ENCODE data around the gene MRPL10. TPM values are rescaled to one million over a fixed set of nuclear protein-coding genes. Genes with fewer than 3 reads are reported as not detected.
A peak's percentile ranks its signal among the peaks of the same experiment; 100 is the strongest.

Gene MRPL10
- total RNA-seq, 6 donors from 2014 or later = 23.1 to 44.2 (median 28.6) TPM

DNA sequence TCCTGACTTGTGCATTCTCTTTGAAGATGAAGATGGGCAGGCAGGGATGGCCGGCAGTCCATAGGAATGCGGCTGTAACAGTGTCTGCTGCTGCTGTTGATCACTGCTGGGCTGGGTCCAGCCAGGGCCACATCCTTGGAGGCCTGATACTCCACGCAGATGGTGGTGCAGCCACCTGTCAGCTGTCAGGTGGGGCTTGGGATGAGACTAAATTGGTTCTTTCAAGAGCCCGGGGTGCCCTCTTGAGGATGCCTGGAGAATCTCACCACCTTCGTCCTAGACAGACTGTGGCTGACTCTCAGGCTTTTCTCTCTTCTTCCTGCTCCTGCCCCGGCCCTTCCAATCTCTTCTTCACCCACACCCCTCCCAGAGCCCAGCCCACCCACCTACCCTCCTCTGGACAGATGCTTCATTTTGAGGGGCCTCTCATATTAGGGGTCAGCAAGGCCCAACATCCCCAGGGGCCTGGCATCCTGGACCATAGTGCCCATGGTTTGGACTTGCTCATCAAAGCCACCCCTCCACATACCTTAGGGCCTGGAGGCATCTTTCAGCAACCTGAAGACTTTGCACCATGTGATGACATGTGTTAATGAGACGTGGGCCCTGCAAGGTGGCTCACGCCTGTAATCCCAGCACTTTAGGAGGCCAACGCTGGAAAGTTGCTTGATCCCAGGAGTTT lies 28.9 kb downstream of the MRPL10 start:
- WGBS, 2 donors = 34 to 45% methylated on average over 7 to 9 of the region's 9 CpGs
- TF ChIP-seq POLR2A (IDR thresholded peaks at IDR 0.05) = no peak
- TF ChIP-seq, protein P1, sequence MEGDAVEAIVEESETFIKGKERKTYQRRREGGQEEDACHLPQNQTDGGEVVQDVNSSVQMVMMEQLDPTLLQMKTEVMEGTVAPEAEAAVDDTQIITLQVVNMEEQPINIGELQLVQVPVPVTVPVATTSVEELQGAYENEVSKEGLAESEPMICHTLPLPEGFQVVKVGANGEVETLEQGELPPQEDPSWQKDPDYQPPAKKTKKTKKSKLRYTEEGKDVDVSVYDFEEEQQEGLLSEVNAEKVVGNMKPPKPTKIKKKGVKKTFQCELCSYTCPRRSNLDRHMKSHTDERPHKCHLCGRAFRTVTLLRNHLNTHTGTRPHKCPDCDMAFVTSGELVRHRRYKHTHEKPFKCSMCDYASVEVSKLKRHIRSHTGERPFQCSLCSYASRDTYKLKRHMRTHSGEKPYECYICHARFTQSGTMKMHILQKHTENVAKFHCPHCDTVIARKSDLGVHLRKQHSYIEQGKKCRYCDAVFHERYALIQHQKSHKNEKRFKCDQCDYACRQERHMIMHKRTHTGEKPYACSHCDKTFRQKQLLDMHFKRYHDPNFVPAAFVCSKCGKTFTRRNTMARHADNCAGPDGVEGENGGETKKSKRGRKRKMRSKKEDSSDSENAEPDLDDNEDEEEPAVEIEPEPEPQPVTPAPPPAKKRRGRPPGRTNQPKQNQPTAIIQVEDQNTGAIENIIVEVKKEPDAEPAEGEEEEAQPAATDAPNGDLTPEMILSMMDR (IDR thresholded peaks at IDR 0.05) = peak; percentile 21 to 41 (median 34)
- DNase-seq = no peak
- ATAC-seq (ENCODE audit: low FRiP score in 2 of 2) = peak in 1 of 2 donors; percentile 50
- Histone ChIP-seq H3K4me3 (no peak overlapping the region), H3K9me3 (no peaks in the 10 kb centered on the region), H3K27ac (no peak overlapping the region), H3K4me1 (no peaks in the 10 kb centered on the region), H3K36me3 (peaks cover 0 to 13% (median 8%) of the 10 kb centered on the region in 4 donors), H3K27me3 (peaks cover 0 to 3% (median 0%) of the 10 kb centered on the region in 4 donors)

DNA sequence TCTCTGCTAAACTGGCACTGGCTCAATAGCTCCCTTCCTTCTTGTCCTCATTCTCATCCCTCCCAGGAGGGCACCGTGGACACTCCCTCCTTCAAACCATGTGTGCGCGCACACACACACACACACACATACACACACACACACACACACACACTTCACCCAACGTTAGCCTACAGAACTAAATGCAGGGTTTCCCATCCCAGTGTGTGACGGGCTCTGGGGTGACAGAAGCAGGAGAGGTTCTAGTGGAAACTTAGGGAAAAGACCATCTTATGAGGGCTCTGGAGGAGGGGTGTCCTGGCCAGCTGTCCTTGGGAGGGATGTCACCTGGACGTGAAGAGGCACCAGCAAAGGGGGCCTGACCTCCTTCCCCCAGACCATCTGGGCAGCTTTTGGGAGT lies 29.4 kb downstream of the MRPL10 start:
- TF ChIP-seq, protein P1 (IDR thresholded peaks at IDR 0.05) = no peak
- TF ChIP-seq POLR2AphosphoS5 (IDR thresholded peaks at IDR 0.05) = no peak
- TF ChIP-seq POLR2A (IDR thresholded peaks at IDR 0.05) = no peak
- TF ChIP-seq EP300 (IDR thresholded peaks at IDR 0.05) = no peak
- WGBS, 2 donors = 42 to 55% methylated on average over 5 to 6 of the region's 6 CpGs
- no peak for ATAC-seq (ENCODE audit: low FRiP score in 2 of 2)

DNA sequence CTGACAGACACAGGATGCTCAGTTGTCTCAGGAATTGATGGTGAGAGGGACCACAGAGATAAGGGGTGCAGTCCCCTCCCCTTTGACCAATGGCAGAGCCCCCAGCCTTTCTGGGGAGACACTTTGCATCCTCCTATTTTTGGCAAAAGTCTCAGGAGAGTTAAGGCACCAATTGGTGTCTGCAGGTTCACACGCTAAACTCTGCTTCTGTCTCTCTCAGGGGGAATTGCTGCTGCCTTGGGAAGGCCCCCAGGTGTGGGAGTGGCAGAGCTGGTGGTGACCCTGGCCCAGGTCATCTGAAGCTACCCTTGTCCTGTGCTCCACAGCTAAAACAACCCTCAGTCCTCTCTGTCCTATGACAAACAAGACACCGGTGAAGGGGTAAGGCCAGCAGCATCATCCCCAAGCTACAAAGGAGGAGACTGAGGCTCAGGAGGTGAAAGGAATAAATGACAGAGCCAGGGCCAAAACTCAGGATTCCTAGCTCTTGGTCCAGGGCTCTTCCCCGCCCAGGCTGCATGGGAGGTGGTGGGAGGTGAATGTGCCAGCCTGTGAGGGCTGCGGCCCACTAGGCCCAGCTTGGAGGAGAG lies 30.1 kb downstream of the MRPL10 start:
- no peak for DNase-seq
- ATAC-seq (ENCODE audit: low FRiP score in 2 of 2) = no peak
- WGBS, 2 donors = 70 to 73% methylated on average over 2 to 4 of the region's 4 CpGs

More for the DNA sequence above, 29.4 kb downstream of the MRPL10 start:
- no peaks in the 10 kb centered on the region for H3K4me1 ChIP-seq
- DNase-seq = no peak
- H3K27ac ChIP-seq = no peak overlapping the region
- no peak overlapping the region for H3K4me3 ChIP-seq
- peaks cover 0 to 3% (median 0%) of the 10 kb centered on the region in 4 donors for H3K27me3 ChIP-seq
- no peaks in the 10 kb centered on the region for H3K9me3 ChIP-seq
- H3K36me3 ChIP-seq = peaks cover 0 to 7% (median 3%) of the 10 kb centered on the region in 4 donors

DNA sequence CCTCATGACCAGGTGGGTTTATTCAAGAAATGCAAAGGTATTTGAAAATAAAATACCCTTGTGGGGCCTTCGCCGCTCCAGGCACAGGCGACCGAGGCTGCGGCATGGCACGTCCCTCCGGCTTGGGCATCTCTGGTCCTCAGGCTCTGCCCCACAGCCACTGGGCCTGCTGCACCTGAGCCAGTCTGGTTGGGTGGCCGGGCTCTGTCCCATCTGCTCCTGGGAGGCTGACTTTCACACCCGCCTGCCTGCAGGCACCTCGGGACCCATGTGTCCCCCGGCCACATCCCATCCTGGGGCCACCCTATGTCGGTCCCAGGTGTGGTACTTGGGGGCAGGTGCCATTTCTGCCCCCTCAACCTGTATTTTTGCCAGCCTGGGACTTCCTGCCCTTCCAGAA lies 30.7 kb downstream of the MRPL10 start:
- no peaks in the 10 kb centered on the region for H3K36me3 ChIP-seq
- H3K27ac ChIP-seq = no peak overlapping the region
- no peak overlapping the region for H3K4me3 ChIP-seq
- ATAC-seq (ENCODE audit: low FRiP score in 2 of 2) (peak in 1 of 2 donors; percentile 13), DNase-seq (no peak)
- TF ChIP-seq POLR2A (IDR thresholded peaks at IDR 0.05) (no peak), EP300 (IDR thresholded peaks at IDR 0.05) (no peak), POLR2AphosphoS5 (IDR thresholded peaks at IDR 0.05) (no peak)
- TF ChIP-seq, protein P1 (IDR thresholded peaks at IDR 0.05) = no peak
- peaks cover 0 to 3% (median 0%) of the 10 kb centered on the region in 4 donors for H3K27me3 ChIP-seq
- no peaks in the 10 kb centered on the region for H3K4me1 ChIP-seq
- H3K9me3 ChIP-seq = no peaks in the 10 kb centered on the region
- WGBS, 2 donors = 82 to 87% methylated on average over 10 to 12 of the region's 12 CpGs

More for the DNA sequence above, 30.1 kb downstream of the MRPL10 start:
- TF ChIP-seq POLR2A (IDR thresholded peaks at IDR 0.05) (no peak), POLR2AphosphoS5 (IDR thresholded peaks at IDR 0.05) (no peak)
- TF ChIP-seq, protein P1 (IDR thresholded peaks at IDR 0.05) = no peak
- peaks cover 0 to 3% (median 0%) of the 10 kb centered on the region in 4 donors for H3K27me3 ChIP-seq
- no peaks in the 10 kb centered on the region for H3K9me3 ChIP-seq
- no peaks in the 10 kb centered on the region for H3K4me1 ChIP-seq
- H3K4me3 ChIP-seq = no peak overlapping the region
- H3K36me3 ChIP-seq = peaks cover 0 to under 1% (median 0%) of the 10 kb centered on the region in 4 donors
- H3K27ac ChIP-seq = no peak overlapping the region
